Measurements from ENCODE around the gene B4GALT1. TPM values are rescaled to one million over a fixed set of nuclear protein-coding genes. Genes with fewer than 3 reads are reported as not detected.
"Not testable (repeated sequence)": the region's sequence is repeated elsewhere in the genome, so short reads cannot be mapped to it uniquely, and the experiment has no call there.

B4GALT1 gene
- total RNA-seq, 1 donor from 2014 or later: 118 TPM

DNA sequence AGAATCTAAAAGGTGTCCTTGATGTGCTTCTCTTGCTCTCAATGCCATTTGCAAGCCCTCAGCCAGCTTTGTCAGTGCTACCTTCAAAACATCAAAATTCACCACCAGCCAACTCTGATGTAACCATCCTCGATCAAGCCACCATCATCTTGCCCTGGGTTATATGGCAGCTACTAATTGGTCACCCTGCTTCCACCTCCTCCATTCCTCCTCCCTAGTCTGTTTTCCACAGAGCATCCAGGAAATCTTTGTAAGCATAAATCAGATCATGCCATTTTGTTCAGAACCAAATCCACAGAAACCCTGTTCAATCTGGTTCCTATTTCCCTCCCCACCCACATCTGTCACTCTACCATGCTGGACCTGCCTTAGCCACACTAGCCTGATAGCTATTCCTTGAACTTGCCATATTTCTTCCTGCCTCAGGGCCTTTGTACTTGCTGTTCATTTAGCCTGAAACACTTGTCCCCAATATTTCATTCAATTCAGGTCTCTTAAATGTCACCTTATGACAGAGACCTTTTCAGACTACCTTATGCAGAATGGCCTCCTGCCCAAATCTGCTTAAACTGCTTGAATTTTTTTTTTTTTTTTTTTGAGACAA is 1.9 kb upstream of the B4GALT1 start:
- ATAC-seq (ENCODE audit: low read depth) (no peak), DNase-seq (no peak)
- intact Hi-C loops (cut with micrococcal nuclease): loop anchor here (10.0 kb wide), 1 partner anchor 614 kb away; the partner anchor contains the start of genes SMIM27 and TOPORS
- peaks cover 44% of the 10 kb centered on the region for H3K4me1 Mint-ChIP-seq
- ChIA-PET CTCF (interaction anchor here (0.6 to 1.9 kb wide), 6 partner anchors 8 to 597 kb away, joined by 3 to 25 read pairs (median 3); no protein-coding TSS in a partner anchor), POLR2A (interaction anchor here (0.5 to 18.9 kb wide), 10 partner anchors 12 to 617 kb away, joined by 3 to 593 read pairs (median 28); no protein-coding TSS in a partner anchor)
- H3K27ac Mint-ChIP-seq: peak overlapping the region; percentile 98
- H3K4me3 Mint-ChIP-seq: peak overlapping the region; percentile 93
- TF ChIP-seq, protein P1, sequence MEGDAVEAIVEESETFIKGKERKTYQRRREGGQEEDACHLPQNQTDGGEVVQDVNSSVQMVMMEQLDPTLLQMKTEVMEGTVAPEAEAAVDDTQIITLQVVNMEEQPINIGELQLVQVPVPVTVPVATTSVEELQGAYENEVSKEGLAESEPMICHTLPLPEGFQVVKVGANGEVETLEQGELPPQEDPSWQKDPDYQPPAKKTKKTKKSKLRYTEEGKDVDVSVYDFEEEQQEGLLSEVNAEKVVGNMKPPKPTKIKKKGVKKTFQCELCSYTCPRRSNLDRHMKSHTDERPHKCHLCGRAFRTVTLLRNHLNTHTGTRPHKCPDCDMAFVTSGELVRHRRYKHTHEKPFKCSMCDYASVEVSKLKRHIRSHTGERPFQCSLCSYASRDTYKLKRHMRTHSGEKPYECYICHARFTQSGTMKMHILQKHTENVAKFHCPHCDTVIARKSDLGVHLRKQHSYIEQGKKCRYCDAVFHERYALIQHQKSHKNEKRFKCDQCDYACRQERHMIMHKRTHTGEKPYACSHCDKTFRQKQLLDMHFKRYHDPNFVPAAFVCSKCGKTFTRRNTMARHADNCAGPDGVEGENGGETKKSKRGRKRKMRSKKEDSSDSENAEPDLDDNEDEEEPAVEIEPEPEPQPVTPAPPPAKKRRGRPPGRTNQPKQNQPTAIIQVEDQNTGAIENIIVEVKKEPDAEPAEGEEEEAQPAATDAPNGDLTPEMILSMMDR (IDR thresholded peaks at IDR 0.05): no peak
- H3K36me3 Mint-ChIP-seq (ENCODE audit: low read depth): peaks cover 21% of the 10 kb centered on the region
- no peaks in the 10 kb centered on the region for H3K9me3 Mint-ChIP-seq
- H3K27me3 Mint-ChIP-seq: no peaks in the 10 kb centered on the region

DNA sequence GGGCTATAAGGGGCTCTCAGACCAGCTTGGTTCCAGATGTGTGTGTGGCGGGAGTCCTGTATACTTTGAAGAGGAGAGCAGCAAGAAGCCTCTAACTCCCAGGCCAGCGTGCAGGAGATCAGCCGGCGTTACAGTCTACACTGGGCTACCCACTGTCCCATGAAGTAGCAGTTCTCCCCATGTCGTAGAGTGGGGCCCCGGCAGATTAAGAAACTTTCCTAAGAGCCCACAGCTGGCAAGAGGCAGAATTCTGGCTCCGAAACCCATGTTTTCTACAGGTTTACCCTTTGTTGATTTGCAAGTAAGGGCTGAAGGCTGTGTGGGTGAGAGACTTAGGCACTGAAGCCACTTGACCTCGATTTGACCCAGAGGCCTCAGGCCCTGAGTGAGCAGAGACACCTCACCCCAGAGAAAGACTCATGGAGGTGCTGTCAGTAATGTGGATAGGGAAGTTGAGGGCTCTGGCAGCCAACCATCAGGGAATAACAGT is 881 bp upstream of the B4GALT1 start:
- peak overlapping the region; percentile 93 for H3K4me3 Mint-ChIP-seq
- ATAC-seq (ENCODE audit: low read depth) (peak; percentile 2), DNase-seq (no peak)

DNA sequence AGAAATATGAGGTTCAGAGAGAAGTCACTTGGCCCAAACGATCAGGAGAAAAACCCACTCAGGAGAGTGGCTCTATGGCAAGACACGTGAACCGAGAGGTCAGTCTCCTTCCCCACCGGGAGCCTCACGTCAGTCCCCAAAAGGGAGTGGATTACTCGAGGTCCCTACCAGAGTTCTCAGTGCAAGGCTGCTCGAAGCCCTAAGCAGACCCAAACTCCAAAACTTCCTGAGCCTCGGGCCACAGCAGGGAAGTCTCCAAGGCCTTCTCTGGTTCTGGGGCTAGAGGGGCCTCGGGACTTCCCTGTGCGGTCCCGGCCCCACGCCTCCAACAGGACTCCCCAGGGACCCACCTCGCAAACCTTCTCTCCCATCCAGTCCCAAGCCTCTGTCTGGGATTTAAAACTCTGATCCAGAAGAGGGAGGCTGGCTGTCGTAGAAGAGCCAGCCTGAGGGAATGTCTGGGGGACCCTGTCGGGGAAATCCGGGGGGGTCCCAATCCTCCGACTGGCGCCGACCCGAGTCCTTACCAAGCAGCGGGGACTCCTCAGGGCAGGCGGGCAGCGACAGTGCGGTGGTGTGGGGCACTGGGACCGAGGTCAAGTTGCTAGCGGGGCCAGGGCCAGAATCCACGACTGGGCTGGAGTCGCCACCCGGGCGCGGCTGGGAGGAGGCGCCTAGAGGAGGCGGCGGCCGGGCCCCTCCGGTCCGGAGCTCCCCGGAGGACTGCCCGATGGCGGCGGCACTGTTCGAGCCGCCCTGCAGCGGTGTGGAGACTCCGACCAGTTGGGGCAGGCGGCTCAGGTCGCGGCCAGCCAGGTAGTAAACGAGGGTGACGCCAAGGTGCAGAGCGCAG is 679 bp downstream of the B4GALT1 start:
- ChIA-PET POLR2A (interaction anchor here (0.6 to 18.9 kb wide), 18 partner anchors 10 to 141 kb away, joined by 3 to 593 read pairs (median 10); partner anchors contain the start of genes BAG1, CHMP5, DNAJA1 and NFX1), CTCF (interaction anchor here (1.0 to 1.9 kb wide), 8 partner anchors 23 to 86 kb away, joined by 3 to 25 read pairs (median 6); no protein-coding TSS in a partner anchor)
- TF ChIP-seq, protein P1 (IDR thresholded peaks at IDR 0.05): no peak
- peaks cover 30% of the 10 kb centered on the region for H3K36me3 Mint-ChIP-seq (ENCODE audit: low read depth)
- no peaks in the 10 kb centered on the region for H3K27me3 Mint-ChIP-seq
- peaks cover 68% of the 10 kb centered on the region for H3K4me1 Mint-ChIP-seq
- H3K27ac Mint-ChIP-seq: peak overlapping the region; percentile 95
- intact Hi-C loops (cut with micrococcal nuclease): loop anchor here (1.0 to 10.0 kb wide), 12 partner anchors 7 to 612 kb away; partner anchors contain the start of genes BAG1, DNAJA1, NFX1 and SMIM27
- no peaks in the 10 kb centered on the region for H3K9me3 Mint-ChIP-seq
- ATAC-seq (ENCODE audit: low read depth) (peak; percentile 10), DNase-seq (peak; percentile 55)
- H3K4me3 Mint-ChIP-seq: peak overlapping the region; percentile 97

More for the DNA sequence above, 881 bp upstream of the B4GALT1 start:
- Mint-ChIP-seq H3K27me3 (no peaks in the 10 kb centered on the region), H3K9me3 (no peaks in the 10 kb centered on the region), H3K36me3 (ENCODE audit: low read depth) (peaks cover 25% of the 10 kb centered on the region), H3K4me1 (peaks cover 55% of the 10 kb centered on the region), H3K27ac (peak overlapping the region; percentile 98)
- CTCF ChIA-PET: interaction anchor here (1.1 to 1.9 kb wide), 7 partner anchors 7 to 87 kb away, joined by 3 to 25 read pairs (median 7); no protein-coding TSS in a partner anchor
- intact Hi-C loops (cut with micrococcal nuclease): loop anchor here (1.0 to 10.0 kb wide), 12 partner anchors 9 to 613 kb away; partner anchors contain the start of genes BAG1, DNAJA1, NFX1 and SMIM27
- TF ChIP-seq, protein P1 (IDR thresholded peaks at IDR 0.05): no peak
- POLR2A ChIA-PET: interaction anchor here (0.6 to 18.9 kb wide), 19 partner anchors 11 to 616 kb away, joined by 3 to 593 read pairs (median 9); partner anchors contain the start of genes BAG1, CHMP5, DNAJA1 and NFX1

DNA sequence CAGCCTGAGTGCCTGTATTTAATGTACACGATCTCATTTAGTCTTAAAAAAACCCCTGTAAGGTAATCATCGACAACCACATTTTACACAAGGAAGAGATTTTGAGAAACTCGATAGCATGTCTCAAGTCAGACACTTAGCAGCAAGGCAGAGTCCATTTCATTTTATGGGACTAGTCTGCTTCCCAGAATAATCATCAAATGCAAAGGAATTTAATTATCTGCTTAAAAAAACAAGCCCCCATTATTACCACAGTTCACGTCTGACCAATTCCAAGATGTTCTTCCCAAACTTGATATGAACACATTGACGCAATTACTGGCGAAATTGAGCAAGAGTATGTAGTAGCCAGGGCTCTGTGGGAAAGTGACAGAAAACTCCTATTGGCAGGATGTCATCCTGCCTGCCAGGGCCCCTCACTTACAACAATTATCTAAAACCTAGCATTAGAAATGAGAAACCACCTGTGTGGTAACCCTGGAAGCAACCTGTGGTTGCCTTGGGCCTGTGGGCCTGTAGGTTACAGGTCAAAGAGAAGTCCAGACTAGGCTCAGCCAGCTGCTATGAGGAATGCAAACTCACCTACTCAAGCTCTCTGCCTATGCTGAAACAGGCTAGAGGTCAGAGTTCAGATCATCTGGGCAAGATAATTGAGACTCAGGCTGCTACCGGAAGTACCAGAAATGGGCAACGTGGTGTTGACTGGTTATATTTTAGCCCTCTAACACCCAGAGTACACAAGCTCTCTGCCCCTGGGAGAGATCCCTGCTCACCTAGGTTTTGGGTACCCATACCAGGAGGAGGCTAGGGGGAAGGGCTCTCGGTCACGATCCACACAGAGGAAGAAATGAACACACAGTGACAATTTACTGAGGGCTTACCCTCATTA is 1.6 kb downstream of the B4GALT1 start:
- H3K36me3 Mint-ChIP-seq (ENCODE audit: low read depth): peaks cover 30% of the 10 kb centered on the region
- H3K4me3 Mint-ChIP-seq: peak overlapping the region; percentile 97
- ATAC-seq (ENCODE audit: low read depth) (no peak), DNase-seq (no peak)
- TF ChIP-seq, protein P1 (IDR thresholded peaks at IDR 0.05): no peak
- H3K9me3 Mint-ChIP-seq: no peaks in the 10 kb centered on the region
- intact Hi-C loops (cut with micrococcal nuclease): loop anchor here (2.0 to 10.0 kb wide), 2 partner anchors 125 to 611 kb away; partner anchors contain the start of genes NFX1, SMIM27 and TOPORS
- peak overlapping the region; percentile 95 for H3K27ac Mint-ChIP-seq
- H3K4me1 Mint-ChIP-seq: peaks cover 74% of the 10 kb centered on the region
- ChIA-PET CTCF (interaction anchor here (0.7 to 1.0 kb wide), 2 partner anchors 23 to 61 kb away, joined by 3 to 4 read pairs; no protein-coding TSS in a partner anchor), POLR2A (interaction anchor here (0.5 to 18.9 kb wide), 6 partner anchors 22 to 89 kb away, joined by 3 to 593 read pairs (median 26); partner anchors contain the start of gene SMU1)
- H3K27me3 Mint-ChIP-seq: no peaks in the 10 kb centered on the region

DNA sequence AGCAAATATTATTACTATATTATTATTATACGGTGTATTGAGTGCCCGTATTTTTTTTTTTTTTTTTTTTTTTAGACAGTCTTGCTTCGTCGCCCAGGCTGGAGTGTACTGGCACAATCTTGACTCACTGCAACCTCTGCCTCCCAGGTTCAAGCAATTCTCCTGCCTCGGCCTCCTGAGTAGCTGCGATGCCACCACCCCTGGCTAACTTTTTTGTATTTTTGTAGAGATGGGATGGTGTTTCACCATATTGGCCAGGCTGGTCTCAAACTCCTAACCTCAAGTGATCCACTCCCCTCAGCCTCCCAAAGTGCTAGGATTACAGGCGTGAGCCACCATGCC is 2.2 kb downstream of the B4GALT1 start:
- DNase-seq; H3K27me3 Mint-ChIP-seq; ATAC-seq (ENCODE audit: low read depth); H3K9me3 Mint-ChIP-seq; CTCF ChIA-PET: not testable (repeated sequence)
- peaks cover 77% of the 10 kb centered on the region for H3K4me1 Mint-ChIP-seq
- POLR2A ChIA-PET: interaction anchor here (0.7 to 18.9 kb wide), 3 partner anchors 21 to 47 kb away, joined by 8 to 593 read pairs (median 365); no protein-coding TSS in a partner anchor
- H3K27ac Mint-ChIP-seq: peak overlapping the region; percentile 95
- intact Hi-C loops (cut with micrococcal nuclease): loop anchor here (10.0 kb wide), 1 partner anchor 610 kb away; the partner anchor contains the start of genes SMIM27 and TOPORS
- peaks cover 30% of the 10 kb centered on the region for H3K36me3 Mint-ChIP-seq (ENCODE audit: low read depth)
- peak overlapping the region; percentile 97 for H3K4me3 Mint-ChIP-seq

Measured in activated B cell treated with CpG ODN at 0.5 μM for 24 hours (primary cell).